Mononuclear cell (primary cell): ENCODE measurements around the gene AFF4. TPM values are rescaled to one million over a fixed set of nuclear protein-coding genes. Genes with fewer than 3 reads are reported as not detected.

Experiments used
- total RNA-seq: library from RNA; depleted of rRNA; stranded (reverse); fragments of >200 nt; gene quantifications from one replicate; pipeline ENCODE4 v1.2.3, GENCODE V29; 2012

Gene AFF4
- total RNA-seq, 1 donor: 83.2 TPM

Other genes starting within 250 kb of the AFF4 start
- gene KIF3A, start 226.1 kb downstream of the AFF4 start, total RNA-seq: 5.6 TPM
- 1.5 TPM for gene CCNI2, start 216.2 kb downstream of the AFF4 start, total RNA-seq
- gene SEPTIN8, start 186.4 kb downstream of the AFF4 start, total RNA-seq: 3.8 TPM
- gene SOWAHA, start 150.3 kb downstream of the AFF4 start, total RNA-seq: not detected
- gene SHROOM1, start 133.0 kb downstream of the AFF4 start, total RNA-seq: 0.52 TPM
- gene GDF9, start 97.2 kb downstream of the AFF4 start, total RNA-seq: 0.42 TPM
- gene UQCRQ, start 97.0 kb downstream of the AFF4 start, total RNA-seq: 52.3 TPM
- 0.21 TPM for gene LEAP2, start 90.0 kb downstream of the AFF4 start, total RNA-seq
- 25.2 TPM for gene ZCCHC10, start 62.9 kb upstream of the AFF4 start, total RNA-seq
- 39.9 TPM for gene HSPA4, start 88.4 kb upstream of the AFF4 start, total RNA-seq